IPS DF 4.7 (cell line): ENCODE data around the gene ATP12A.

Experiments used
- DNase-seq: peaks from one replicate; pipeline ENCODE4 v3.0.0-alpha.2; 2013; ENCODE audit warnings: low spot score; ENCODE audit errors: extremely low read depth

ATP12A gene

DNA sequence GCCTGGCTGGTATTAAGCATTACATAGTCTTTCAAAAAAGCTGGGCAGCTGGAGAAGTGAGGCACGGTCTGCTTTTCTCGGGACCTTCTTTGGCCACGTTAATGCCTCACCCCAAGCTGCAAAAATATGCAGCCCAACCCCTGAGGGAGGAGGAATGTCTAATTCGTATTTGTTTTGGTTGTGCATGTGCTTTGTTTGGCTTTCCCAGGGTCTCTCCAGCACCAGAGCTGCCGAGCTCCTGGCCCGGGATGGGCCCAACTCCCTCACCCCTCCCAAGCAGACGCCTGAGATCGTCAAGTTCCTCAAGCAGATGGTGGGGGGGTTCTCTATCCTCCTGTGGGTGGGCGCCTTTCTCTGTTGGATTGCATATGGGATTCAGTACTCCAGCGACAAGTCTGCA lies 7.9 kb downstream of the ATP12A start:
- no peak for DNase-seq

DNA sequence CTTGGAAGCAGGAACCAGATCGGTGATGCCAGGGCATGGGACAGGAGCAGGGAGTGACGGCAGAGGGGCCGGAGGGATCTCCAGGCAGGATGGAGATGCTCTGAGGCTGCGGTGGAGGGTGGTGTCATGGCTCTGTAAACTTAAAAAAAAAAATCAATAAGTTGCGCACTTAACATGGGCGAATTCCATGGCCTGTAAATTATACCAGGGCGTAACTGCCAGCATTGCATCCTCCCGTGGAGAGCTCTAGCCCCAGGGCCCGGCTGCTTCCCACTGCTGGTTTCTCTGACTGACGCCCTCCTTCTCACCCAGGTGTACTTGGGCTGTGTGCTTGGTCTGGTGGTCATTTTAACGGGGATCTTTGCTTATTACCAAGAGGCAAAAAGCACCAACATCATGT lies 8.7 kb downstream of the ATP12A start:
- no peak for DNase-seq

DNA sequence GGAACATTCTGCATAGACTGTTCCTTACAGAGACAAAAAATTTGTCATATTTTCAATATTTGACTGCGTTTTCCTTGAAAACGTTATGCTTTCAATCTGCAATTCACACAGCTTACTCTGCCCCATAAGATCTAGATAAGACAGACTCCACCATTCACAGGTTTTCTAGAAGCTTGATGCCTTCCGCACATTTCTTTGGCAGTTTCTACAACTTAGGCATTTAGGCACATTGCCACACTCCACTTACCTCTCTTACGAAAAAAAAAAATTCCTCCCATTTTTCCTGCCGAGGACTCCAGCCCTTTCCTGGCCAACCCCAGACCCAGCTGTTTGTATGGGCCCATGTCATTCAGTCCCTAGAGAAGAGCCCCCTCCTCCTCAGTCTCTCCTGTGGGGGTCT lies 11.2 kb downstream of the ATP12A start:
- no peak for DNase-seq

DNA sequence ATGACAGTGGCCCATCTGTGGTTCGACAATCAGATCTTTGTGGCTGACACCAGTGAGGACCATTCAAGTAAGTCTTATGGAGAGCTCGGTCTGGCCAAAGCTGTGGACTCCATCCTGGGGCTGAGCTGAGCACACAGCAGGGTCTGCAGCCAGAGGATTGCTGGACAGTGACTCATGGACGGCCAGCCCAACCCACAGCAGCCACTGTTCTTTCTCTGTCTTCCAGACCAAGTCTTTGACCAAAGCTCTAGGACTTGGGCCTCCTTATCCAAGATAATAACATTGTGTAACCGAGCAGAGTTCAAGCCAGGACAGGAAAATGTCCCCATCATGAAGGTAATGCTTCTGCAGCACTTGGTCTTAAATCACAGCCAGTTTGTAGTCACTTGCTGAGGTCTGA lies 12.4 kb downstream of the ATP12A start:
- DNase-seq: no peak

DNA sequence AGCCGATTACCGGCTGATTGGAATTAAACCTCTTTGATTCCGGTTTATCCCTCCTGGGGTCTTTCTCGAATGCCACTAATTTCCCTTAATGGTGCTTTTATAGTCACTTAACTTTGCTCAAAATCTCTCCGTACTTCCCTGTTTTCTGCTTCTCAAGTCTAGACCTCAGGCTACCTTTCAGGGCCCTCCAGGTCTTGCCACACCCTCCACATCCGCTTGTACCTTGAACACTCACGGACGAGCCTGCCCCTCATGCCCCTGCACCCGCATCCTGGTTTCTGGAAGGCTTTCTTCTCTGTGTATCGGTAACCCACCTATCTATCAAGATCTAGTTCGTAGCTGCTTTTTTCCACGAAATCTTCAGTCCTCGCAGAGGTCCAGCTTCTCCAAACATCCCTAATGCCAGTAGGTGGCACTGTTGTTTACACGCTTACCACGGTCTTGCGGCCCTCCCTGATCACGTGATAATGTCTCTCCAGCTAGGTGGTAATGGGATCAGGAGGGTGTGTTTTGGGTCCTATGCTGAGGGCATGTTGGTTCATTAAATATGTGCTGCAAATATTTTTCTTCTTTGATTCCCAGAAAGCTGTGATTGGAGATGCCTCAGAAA lies 13.8 kb downstream of the ATP12A start:
- peak; percentile 84 for DNase-seq

DNA sequence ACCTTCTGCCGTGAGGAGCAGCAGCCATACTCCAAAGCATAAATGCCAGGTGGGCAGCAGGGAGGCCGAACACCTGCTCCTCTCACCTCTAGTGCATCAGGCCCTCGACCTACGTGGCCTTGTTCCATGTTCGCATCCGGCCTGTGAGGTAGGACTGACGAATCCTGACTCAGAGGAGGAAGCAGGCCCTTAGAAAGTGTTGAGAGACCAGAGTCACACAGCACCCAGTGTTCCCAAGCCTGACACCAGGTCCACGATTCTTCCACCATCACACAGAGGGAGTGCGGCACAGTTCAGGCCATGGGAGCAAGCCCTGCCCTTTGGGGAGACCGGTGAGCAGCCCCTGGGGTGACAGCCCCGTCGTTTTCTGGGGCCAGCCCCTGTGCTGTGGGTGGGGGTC lies 14.7 kb downstream of the ATP12A start:
- DNase-seq: no peak

DNA sequence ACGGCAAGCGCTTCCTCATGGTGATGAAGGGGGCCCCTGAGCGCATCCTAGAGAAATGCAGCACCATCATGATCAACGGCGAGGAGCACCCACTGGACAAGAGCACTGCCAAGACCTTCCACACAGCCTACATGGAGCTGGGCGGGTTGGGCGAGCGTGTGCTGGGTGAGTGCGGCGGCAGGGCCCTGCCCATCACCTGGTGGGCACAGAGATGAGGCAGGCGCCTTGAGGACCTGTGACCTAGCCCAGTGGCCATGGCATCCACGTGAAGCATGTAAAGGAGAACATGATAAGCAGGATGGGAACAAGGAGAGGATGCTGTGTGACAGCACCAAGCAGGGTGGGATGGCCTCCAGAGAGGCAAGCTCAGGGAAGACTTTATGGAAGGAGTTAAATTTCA lies 18.5 kb downstream of the ATP12A start:
- DNase-seq: no peak

DNA sequence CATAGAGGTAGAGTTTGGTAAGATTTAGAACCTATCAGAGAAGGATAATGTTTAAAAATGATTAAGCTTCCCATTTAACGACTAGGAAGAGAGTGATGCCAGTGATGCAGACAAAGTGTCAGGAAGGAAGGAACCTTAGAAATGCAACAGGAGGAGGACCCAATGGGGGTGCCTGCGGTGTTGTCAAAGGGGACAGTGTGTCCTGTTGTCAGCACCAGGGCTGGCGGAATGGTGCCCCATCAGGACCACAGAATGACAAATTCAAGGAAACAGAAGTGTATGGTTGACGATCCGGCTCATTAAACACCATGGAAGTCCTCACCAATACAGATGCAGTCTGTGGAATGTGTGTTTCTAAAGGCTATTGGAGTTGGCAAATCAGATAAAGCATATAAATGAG lies 19.3 kb downstream of the ATP12A start:
- no peak for DNase-seq

DNA sequence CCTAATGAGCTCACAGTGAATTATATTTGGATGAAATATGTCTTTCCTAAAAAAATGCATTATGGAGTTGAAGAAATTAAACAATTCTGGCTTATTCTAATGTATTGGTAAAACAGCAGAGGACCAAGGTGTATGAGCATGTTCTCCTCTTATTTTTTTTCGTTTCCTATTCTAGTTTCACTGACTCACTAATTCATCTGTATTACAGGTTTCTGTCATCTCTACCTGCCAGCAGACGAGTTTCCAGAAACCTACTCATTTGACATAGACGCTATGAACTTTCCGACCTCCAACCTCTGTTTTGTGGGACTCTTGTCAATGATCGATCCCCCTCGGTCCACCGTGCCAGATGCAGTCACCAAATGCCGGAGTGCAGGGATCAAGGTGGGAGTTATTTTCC lies 20.3 kb downstream of the ATP12A start:
- DNase-seq: no peak

DNA sequence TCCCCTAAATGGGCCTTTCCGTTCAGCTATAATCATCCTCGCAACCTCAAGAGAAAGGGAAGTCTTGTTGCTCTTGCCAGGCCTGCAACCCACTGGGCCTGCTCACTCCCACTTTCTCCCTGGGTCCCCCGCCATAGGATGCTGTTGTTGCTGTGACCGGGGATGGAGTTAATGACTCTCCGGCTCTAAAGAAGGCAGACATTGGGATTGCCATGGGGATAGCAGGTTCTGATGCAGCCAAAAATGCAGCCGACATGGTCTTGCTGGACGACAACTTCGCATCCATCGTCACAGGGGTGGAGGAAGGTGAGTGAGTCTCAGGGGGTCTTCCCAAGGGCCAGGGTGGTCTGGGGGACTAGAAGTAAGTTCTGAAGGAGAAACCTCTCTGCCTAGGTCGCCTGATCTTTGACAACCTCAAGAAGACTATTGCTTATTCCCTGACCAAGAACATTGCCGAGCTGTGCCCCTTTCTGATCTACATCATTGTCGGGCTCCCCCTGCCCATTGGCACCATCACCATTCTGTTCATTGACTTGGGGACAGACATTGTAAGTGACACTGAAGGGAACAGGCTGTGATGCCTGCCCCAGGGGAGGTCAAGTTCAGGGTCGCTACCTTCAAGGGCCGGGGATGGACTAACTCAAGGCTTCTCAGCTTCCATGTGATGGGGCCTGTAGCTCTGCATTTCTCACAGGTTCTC lies 26.8 kb downstream of the ATP12A start:
- DNase-seq: no peak

DNA sequence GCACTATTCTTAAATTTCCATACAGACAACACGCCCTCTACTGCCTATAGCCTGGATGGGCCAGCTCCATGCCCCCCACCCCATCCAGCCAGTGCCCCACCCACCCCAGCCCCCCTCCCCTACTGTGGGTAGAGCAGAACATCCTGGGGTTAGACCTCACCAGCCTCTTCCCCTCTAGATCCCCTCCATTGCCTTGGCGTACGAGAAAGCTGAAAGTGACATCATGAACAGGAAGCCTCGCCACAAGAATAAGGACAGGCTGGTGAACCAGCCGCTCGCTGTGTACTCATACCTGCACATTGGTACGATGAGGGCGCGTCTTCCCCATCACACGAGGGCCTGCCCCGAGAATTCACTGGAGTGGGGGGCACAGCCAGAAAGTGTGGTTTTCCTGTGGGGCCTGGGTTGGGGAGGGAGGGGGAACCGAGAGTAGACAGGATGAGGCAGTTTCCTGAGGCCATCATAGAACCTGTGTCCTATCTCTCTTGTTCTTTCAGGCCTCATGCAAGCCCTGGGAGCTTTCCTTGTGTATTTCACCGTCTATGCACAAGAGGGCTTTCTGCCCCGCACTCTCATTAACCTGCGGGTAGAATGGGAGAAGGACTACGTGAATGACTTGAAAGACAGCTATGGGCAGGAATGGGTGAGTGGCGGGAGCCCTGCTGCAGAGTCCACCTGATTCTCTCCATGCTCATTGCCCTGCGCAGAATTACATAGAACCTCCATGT lies 29.1 kb downstream of the ATP12A start:
- no peak for DNase-seq

DNA sequence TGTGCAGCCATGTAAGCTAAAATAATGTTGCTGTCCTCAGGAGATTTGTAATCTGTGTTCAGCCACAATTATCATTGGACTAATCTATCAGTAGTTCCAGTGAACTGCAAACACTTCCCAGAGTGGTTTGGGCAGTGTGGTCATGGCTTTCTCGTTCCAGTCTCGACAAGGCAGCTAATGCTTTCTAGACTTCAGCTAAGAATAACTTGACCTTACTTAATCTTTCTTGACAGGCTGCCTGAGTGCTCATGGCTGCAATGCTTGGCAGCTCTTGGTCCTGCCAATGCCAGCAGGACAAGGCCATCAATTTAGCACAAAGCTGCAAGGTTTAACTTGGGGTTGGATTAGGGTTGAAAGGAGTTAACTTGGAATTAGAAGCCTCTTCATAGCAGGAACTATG lies 32.8 kb downstream of the ATP12A start:
- no peak for DNase-seq

DNA sequence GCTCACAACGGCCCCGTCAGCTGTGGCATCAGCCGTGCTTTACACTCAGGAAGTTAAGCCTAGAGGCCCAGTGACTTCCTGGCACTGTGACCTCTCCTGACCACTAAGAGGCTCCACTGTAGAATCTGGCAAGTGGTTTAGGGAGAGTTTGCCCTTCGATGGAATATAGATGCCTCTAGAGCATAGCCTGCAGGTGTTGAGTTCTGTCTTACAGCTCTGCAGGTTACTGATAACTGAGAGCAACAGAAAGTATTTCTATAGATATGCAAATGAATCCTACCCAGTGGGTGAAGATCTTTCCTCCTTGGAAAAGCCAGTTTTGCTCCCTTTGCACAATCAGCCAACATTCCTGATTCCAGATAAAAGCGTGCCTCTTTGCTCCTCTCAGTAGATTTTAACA lies 35.8 kb downstream of the ATP12A start:
- peak; percentile 68 for DNase-seq

DNA sequence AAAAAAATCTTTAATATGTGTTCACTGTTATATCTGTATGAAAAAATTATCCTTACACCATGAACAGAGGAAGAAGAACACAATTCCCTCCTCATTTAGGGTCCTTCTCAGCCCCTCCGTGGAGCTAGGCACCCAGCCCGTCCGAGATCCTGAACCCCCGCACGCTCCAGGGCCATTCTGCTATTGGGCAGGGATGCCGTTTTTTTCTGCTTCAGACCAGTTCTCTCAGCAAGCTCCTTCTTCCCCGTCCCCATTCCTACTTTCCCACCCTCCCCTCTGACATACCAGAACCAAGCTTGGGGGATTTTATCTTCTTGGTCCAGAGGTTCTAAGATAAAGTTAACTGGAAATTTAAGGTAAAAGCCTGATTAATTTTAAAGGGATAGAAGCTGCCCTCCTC lies 36.2 kb downstream of the ATP12A start:
- no peak for DNase-seq

DNA sequence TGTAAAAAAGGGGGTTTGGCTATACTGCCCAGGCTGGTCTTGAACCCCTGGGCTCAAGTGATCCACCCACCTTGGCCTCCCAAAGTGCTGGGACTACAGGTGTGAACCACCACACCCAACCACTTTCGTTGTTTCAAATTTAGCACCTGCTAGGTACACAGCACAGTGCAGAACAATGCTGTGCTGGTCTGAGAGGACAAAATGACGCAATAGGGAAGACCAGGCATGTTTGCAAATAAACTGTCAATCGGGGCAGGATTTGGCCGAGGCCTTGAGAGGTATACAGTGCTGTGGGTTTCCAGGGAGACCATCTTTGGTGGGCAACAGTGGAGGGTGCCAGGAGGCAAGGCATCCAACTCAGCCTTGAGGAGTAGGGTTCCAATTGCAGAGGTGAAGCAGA lies 37.0 kb downstream of the ATP12A start:
- DNase-seq: no peak

DNA sequence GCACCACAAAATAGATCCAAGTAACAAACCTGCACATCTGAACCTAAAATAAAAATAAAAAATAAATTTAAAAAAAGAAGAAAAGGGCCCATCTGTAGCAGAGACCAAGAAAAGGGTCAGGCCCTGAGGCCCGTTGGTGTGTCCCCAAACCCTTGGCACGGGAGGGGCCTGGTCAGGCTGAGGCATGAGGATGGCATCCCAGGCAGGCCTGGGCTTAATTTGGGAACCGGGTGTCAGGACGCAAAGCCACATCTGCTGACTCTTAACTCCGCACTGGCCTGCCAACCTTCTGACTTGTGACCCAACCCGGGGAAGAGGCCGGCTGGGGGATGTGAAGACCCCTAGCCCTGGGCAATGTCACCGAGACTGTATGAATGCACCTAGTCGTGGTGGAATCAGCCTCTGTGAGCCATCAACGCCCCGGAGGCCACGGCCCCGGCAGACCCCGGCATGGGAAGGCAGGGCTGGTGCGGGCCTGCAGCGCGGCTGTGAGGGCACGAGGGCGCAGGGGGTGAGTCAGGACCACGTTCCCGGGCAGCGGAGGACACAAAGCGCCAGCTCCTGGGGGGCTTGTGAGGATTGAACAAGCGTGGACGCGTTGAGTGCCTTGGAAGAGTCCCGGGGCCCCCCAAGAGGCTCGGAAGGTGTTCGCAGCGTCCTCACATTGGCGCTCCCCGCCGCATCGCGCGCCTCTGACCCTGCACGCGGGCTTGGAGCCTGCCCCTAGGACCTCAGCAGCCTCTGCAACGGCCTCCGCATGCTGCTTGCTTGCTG lies 38.2 kb downstream of the ATP12A start:
- no peak for DNase-seq

DNA sequence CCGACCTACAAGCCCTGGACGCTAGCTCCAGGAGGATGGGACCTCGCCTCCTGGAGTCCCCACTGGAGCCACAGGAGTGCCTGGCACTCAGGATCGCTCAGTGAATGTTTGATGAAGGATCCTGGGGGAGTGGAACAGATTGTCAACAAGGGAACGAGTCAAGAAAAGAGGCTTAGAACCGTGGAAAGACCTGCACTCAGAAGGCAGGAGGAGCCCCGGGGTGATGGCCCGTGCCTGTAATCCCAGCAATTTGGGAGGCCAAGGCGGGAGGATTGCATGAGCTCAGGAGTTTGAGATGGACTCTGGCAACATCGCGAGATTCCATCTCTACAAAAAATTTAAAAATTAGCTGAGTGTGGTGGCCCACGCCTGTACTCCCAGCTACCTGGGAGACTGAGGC lies 38.9 kb downstream of the ATP12A start:
- DNase-seq: no peak

DNA sequence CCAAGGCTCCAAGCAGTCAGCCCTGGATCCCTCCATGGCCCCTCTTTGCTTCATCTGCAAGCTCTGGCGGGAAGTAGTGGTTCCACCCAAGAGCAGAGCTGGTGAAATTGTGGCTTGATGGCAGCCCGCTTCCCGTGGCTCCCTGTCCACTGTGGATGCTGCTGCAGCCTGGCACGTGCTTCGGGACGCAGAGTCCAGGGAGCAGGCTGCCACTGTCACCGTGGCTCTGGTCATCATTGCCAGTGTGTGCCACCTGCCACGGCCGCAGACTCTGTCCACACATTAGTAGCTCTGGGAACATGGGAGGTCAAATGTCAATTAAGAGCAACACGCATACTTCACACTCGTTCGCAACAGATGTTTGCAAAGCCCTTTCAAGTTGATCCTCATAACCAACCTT lies 43.0 kb downstream of the ATP12A start:
- DNase-seq: no peak

DNA sequence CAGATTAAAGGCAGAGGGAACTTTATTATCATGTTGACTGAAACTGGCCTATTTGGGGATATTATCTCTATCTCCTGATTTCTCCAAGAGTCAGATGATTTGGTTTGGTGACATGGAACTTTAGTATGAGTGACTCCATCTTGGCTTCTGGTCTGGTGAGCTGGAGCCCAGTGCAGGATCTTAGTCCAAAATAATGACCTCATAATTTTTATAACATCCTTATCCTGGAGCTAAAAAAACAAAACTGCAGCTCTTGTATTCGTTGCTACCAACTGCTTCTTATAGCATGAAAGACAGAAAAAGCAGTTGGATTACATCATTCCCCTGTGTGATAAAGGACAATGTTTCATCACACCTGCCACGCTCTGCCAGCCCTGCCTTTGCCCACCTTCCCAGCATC lies 44.5 kb downstream of the ATP12A start:
- no peak for DNase-seq

DNA sequence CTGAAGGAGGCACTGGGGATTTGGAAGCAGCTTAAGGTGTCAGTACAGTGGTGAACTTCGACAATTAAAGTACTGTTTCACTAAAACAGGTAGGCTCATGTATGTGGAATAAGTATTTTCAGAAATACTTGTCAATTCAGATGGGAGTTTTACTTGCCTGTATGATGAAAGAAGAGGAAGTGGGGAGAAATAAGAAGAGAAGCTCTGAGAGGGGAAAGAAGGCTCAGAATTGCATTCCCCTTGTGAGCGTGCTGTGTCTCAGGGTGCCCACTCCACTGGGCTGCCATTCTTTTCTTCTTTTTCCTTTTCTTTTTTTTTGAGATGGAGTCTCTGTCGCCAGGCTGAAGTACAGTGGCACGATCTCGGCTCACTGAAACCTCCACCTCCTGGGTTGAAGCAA lies 45.2 kb downstream of the ATP12A start:
- DNase-seq: no peak

DNA sequence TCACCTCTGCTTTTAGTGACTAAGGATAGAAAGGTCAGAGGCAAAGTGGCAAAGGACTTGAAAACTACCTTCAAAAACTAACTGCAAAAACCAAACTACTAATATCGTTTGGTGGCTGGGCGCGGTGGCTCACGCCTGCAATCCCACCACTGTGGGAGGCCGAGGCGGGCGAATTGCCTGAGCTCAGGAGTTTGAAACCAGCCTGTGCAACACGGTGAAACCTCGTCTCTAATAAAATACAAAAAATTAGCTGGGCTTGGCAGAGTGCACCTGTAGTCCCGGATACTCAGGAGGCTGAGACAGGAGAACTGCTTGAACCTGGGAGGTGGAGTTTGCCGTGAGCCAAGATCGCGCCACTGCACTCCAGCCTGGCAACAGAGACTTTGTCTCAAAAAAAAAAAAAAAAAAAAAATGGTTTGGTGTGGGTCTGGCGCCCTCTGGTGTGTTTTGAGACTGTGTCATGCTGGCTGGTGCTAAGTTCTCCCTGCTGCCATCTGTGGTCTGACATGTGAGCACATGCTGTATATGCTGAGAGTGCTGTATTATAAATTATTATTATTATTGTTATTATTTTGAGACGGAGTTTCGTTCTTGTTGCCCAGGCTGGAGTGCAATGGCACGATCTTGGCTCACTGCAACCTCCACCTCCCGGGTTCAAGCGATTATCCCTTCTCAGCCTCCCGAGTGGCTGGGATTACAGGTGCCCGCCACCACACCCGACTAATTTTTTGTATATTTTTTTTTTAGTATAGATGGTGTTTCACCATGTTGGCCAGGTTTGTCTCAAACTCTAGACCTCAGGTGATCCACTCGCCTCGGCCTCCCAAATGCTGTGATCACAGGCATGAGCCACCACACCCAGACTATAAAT lies 47.8 kb downstream of the ATP12A start:
- DNase-seq: no peak
